H1 (cell line): Measurements from ENCODE around the gene ENDOG.
"Not testable (repeated sequence)": the region's sequence is repeated elsewhere in the genome, so short reads cannot be mapped to it uniquely, and the experiment has no call there.

Source experiments
- CTCF ChIP-seq, 3 experiments: IDR thresholded peaks; 1 replicate in 2 of 3; 2 replicates in 1 of 3; pipeline versions ENCODE4 v1.5.1 to v1.6.1; 2011; ENCODE audit warnings: low read length in 3 of 3, mild to moderate bottlenecking in 3 of 3, inconsistent platforms in 2 of 3, low read depth in 1 of 3, moderate library complexity in 1 of 3; ENCODE audit not compliant: insufficient read depth in 1 of 3; ENCODE audit errors: control extremely low read depth in 1 of 3
- EZH2 ChIP-seq: fragments of 200-600 bp; sonication (generic); IDR thresholded peaks from 2 replicates; pipeline ENCODE4 v1.7.1; 2012; ENCODE audit warnings: low read depth, mild to moderate bottlenecking, moderate library complexity, low read length, inconsistent platforms; ENCODE audit not compliant: severe bottlenecking
- MAFK ChIP-seq: IDR thresholded peaks from 2 replicates; pipeline ENCODE4 v1.6.1; 2012; ENCODE audit warnings: low read depth, mild to moderate bottlenecking, improper control_type of control experiment, low read length
- NRF1 ChIP-seq: IDR thresholded peaks from 2 replicates; pipeline ENCODE4 v1.6.1; 2011; ENCODE audit warnings: mild to moderate bottlenecking, low read depth, low read length, improper control_type of control experiment
- POLR2AphosphoS5 ChIP-seq: IDR thresholded peaks from 2 replicates; pipeline ENCODE4 v1.6.1; 2011; ENCODE audit warnings: low read depth, low read length
- RXRA ChIP-seq: IDR thresholded peaks from 2 replicates; pipeline ENCODE4 v1.6.1; 2011; ENCODE audit warnings: low read depth, mild to moderate bottlenecking, low read length, moderate library complexity; ENCODE audit not compliant: insufficient read depth
- SIN3A ChIP-seq, 2 experiments: IDR thresholded peaks in 1 of 2; conservative IDR thresholded peaks in 1 of 2; 2 replicates each; pipeline ENCODE4 v1.6.1; 2011 to 2012; ENCODE audit warnings: low read length in 2 of 2, improper control_type of control experiment in 1 of 2, low read depth in 1 of 2, mild to moderate bottlenecking in 1 of 2
- SP2 ChIP-seq: IDR thresholded peaks from 2 replicates; pipeline ENCODE4 v1.6.1; 2012; ENCODE audit warnings: mild to moderate bottlenecking, low read length, inconsistent platforms

DNA sequence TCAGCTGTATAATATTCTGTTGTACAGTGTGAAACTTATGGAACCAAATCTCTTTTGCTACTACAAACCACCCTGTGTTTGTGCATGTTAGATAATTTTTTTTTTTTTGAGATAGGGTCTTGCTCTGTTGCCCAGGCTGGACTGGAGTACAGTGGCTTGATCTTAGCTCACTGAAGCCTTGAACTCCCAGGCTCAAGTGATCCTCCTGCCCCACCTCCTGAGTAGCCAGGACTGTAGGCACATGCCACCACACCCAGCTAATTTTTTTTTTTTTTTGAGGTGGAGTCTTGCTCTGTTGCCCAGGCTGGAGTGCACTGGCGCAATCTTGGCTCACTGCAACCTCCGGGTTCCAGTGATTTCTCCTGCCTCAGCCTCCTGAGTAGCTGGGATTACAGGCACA lies 23.3 kb upstream of the ENDOG start:
- not testable (repeated sequence) for TF ChIP-seq EZH2; NRF1; CTCF (IDR thresholded peaks at IDR 0.05; ENCODE audit: control extremely low read depth in 1 of 3, insufficient read depth in 1 of 3, low read depth in 1 of 3, low read length in 3 of 3); SIN3A (conservative IDR thresholded peaks at IDR 0.05 in 1 of 2, IDR thresholded peaks at IDR 0.05 in 1 of 2; ENCODE audit: low read depth in 1 of 2, low read length in 2 of 2); RXRA; SP2; POLR2AphosphoS5; MAFK
